IPS-20b (cell line): ENCODE measurements around the gene ALDH3A2.

Experiments used
- H3K27ac ChIP-seq: one replicate; pipeline ENCODE4 v1.5.1; 2013; ENCODE audit warnings: low read length
- H3K27me3 ChIP-seq: 2 replicates; pipeline ENCODE4 v1.6.1; 2013; ENCODE audit warnings: mild to moderate bottlenecking, low read length, inconsistent platforms; ENCODE audit not compliant: insufficient read depth
- H3K36me3 ChIP-seq: 2 replicates; pipeline ENCODE4 v1.6.1; 2013; ENCODE audit warnings: low read depth, mild to moderate bottlenecking, inconsistent platforms, low read length, moderate library complexity; ENCODE audit not compliant: insufficient read depth
- H3K4me1 ChIP-seq: 2 replicates; pipeline ENCODE4 v1.6.1; 2013; ENCODE audit warnings: mild to moderate bottlenecking, control low read depth, inconsistent platforms, low read length, moderate library complexity; ENCODE audit not compliant: insufficient read depth
- H3K4me3 ChIP-seq: 2 replicates; pipeline ENCODE4 v1.5.1; 2013; ENCODE audit warnings: mild to moderate bottlenecking, low read length, inconsistent platforms
- H3K9ac ChIP-seq: 2 replicates; pipeline ENCODE4 v1.6.1; 2013; ENCODE audit warnings: low read depth, mild to moderate bottlenecking, inconsistent platforms, low read length, moderate library complexity
- H3K9me3 ChIP-seq: 2 replicates; pipeline ENCODE4 v1.6.1; 2013; ENCODE audit warnings: mild to moderate bottlenecking, low read depth, low read length, inconsistent platforms; ENCODE audit not compliant: insufficient read depth

ALDH3A2 gene

DNA sequence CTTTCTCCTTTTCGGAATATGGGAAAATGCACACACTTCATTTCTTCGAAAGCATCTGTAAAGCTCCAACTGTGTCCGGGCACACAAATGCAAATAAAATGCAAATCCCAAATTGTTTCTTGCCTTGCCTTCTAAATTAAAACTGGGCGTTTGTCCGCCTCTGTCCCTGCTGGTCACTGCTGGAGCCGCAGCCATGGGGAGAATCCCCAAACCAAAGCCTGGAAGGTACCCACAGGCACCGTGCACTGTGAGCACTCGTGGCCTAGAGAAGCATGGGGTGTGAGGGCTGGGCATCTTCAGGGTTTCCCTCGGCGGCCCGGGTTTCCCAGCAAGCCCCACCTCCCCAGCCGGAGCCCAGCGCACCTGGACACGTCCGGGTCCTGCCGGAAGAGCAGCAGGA lies 64.9 kb downstream of the ALDH3A2 start:
- no peaks in the 10 kb centered on the region for H3K36me3 ChIP-seq
- H3K4me3 ChIP-seq, result no peak overlapping the region
- no peaks in the 10 kb centered on the region for H3K9me3 ChIP-seq
- no peak overlapping the region for H3K27ac ChIP-seq
- no peak overlapping the region for H3K9ac ChIP-seq
- peaks cover 3% of the 10 kb centered on the region; the same call in 1 of the 2 replicates for H3K4me1 ChIP-seq
- no peaks in the 10 kb centered on the region for H3K27me3 ChIP-seq

DNA sequence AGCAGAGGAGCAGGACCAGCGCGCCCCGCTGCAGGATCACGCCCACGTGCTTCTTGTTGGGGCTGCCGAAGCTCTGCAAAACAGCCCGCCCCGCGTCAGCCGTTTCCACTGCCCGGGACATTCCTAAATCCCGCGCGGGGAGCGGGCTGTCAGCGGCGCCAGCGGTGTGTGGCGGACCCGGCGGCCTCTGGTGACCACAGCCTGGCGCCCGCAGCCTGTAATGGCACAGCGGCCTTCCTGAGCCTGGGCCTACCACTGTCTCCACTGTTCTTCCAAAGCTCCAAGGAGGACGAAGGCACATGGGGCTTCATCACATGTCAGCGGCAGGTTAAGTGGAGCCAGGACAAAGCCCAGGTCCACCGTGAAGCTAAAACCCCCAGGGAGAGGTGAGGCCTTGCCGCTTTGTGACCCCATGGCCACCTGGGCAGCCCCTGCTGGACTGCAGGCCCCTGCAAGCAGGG lies 65.4 kb downstream of the ALDH3A2 start:
- Histone ChIP-seq H3K4me3 (no peak overlapping the region), H3K9ac (no peak overlapping the region), H3K36me3 (no peaks in the 10 kb centered on the region), H3K27ac (no peak overlapping the region), H3K27me3 (no peaks in the 10 kb centered on the region), H3K4me1 (peaks cover 3% of the 10 kb centered on the region; the same call in 1 of the 2 replicates), H3K9me3 (no peaks in the 10 kb centered on the region)

- Histone ChIP-seq H3K9me3 (no peaks in the 10 kb centered on the region), H3K27ac (no peak overlapping the region), H3K4me3 (no peak overlapping the region), H3K4me1 (peaks cover 3% of the 10 kb centered on the region; the same call in 1 of the 2 replicates), H3K36me3 (no peaks in the 10 kb centered on the region), H3K27me3 (no peaks in the 10 kb centered on the region), H3K9ac (no peak overlapping the region)
Observed at GRCh38 chr17:19714542-19715411, 66.2 kb downstream of the ALDH3A2 start.

DNA sequence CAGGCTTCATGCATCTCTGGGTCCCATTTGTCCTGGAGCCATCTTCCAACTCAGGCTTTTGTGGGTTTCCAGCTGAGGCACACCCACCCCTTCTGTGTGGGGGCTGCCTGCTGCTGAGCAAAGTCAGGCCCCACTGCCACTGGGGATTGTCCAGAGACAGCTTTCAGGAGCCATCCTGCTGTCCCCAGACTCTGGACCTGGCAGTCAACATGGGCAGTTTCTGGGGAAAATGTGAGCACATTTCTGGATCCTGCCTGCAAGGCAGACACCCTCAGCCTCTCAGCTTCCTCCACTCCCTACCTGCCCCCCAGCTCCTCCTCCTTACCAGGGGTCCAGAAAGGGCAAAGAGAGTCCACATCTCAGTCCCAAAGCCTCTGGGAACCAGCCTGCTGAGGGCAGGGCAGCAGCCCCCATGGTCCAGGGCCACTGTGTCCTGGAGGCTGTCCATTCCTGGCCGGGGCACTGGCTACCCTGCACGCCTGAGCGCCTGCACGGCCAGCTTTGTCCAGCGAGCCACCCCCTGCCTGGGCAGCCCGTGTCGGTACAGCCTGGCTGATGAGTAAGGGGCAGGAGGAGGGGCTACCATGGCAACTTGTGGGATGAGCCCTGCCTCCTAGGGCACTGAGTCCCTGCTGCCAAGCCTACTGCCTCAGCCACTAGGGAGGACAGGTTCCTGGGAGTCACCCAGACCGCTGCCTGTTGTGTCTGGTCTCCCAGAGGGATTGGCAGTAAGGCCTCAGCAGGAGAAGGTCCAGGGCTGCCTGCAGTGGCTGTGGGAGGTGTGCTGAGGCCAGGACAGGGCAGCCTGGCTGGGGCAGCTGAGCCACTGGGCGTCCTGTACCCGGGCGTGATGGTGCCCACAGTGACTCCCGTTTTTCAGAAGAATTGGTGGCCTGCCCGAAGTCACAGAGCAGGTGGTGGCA lies 67.8 kb downstream of the ALDH3A2 start, which contains the start of gene SLC47A2:
SLC47A2 (minus strand) TSS at position 477 of the 923 bp plus-strand sequence; CDS start at position 448, 29 bp downstream.
- no peak within 1 kb of the TSS for H3K27ac ChIP-seq

GRCh38 chr17:19717031-19717360 lies 68.4 kb downstream of the ALDH3A2 start:
- H3K27me3 ChIP-seq, result no peaks in the 10 kb centered on the region
- H3K36me3 ChIP-seq, result no peaks in the 10 kb centered on the region
- H3K9ac ChIP-seq, result no peak overlapping the region
- no peak overlapping the region for H3K4me3 ChIP-seq
- H3K4me1 ChIP-seq, result peaks cover 3% of the 10 kb centered on the region; the same call in 1 of the 2 replicates
- no peak overlapping the region for H3K27ac ChIP-seq
- no peaks in the 10 kb centered on the region for H3K9me3 ChIP-seq

More for the DNA sequence above, 67.8 kb downstream of the ALDH3A2 start, which contains the start of gene SLC47A2:
- Histone ChIP-seq H3K4me1 (peaks cover 3% of the 10 kb centered on the region; the same call in 1 of the 2 replicates), H3K4me3 (no peak within 1 kb of the TSS), H3K9me3 (no peaks in the 10 kb centered on the region), H3K27me3 (no peaks in the 10 kb centered on the region), H3K36me3 (no peaks in the 10 kb centered on the region), H3K9ac (no peak within 1 kb of the TSS)

- Histone ChIP-seq H3K27ac (no peak overlapping the region), H3K4me3 (no peak overlapping the region), H3K9me3 (no peaks in the 10 kb centered on the region), H3K4me1 (peaks cover 3% of the 10 kb centered on the region; the same call in 1 of the 2 replicates), H3K27me3 (no peaks in the 10 kb centered on the region), H3K9ac (no peak overlapping the region), H3K36me3 (no peaks in the 10 kb centered on the region)
Observed at GRCh38 chr17:19717411-19717908, 68.9 kb downstream of the ALDH3A2 start.

DNA sequence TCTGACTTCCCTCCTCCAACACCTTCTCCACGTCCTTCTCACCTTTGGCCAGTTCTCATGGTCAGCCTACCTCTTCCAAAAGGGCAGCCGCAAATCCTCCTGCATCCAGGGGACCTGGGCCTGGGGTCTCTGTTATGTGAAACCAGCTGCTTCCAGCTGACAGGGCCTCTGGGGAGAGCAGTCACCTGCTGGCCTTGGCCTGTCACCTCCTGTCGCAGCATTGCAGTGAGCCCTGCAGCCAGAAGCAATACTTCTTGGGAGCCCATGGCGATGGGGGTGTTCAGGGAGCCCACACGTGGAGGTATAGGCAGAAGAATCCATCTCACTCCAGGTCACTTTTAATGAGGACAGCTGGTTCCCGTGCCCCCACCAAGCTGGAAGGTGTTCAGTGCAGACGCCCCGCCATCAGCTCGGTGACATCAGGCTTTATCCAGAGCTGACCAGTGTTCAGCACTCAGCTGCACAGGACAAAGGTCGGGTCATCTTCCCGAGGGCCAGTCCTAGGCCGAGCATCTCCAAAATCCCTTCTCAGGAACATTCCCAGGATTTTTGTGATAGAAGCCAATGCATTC lies 69.6 kb downstream of the ALDH3A2 start:
- Histone ChIP-seq H3K27me3 (no peaks in the 10 kb centered on the region), H3K4me1 (peaks cover 3% of the 10 kb centered on the region; the same call in 1 of the 2 replicates), H3K4me3 (no peak overlapping the region), H3K9me3 (no peaks in the 10 kb centered on the region), H3K9ac (no peak overlapping the region), H3K27ac (no peak overlapping the region), H3K36me3 (no peaks in the 10 kb centered on the region)

GRCh38 chr17:19718613-19719354 lies 70.2 kb downstream of the ALDH3A2 start:
- Histone ChIP-seq H3K4me3 (no peak overlapping the region), H3K27ac (no peak overlapping the region), H3K36me3 (no peaks in the 10 kb centered on the region), H3K9ac (no peak overlapping the region), H3K27me3 (no peaks in the 10 kb centered on the region), H3K4me1 (peaks cover 3% of the 10 kb centered on the region; the same call in 1 of the 2 replicates), H3K9me3 (no peaks in the 10 kb centered on the region)

- no peaks in the 10 kb centered on the region for H3K27me3 ChIP-seq
- H3K9me3 ChIP-seq, result no peaks in the 10 kb centered on the region
- peaks cover 3% of the 10 kb centered on the region; the same call in 1 of the 2 replicates for H3K4me1 ChIP-seq
- H3K9ac ChIP-seq, result no peak overlapping the region
- no peak overlapping the region for H3K27ac ChIP-seq
- no peak overlapping the region for H3K4me3 ChIP-seq
- no peaks in the 10 kb centered on the region for H3K36me3 ChIP-seq
Observed at GRCh38 chr17:19719355-19720209, 71.0 kb downstream of the ALDH3A2 start.

DNA sequence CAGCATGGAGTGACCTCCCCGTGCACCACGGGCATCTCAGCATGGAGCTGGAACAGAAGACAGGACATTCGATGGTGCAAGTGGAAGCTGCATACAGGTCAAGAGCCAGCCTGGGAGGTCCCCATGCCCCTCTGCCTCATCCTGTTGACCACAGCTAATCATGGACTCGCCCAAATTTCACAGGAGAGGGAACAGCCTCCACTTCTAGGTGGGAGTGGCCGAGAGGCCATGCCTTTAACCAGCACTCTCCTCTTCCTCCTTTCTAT lies 71.6 kb downstream of the ALDH3A2 start:
- Histone ChIP-seq H3K4me3 (no peak overlapping the region), H3K27me3 (no peaks in the 10 kb centered on the region), H3K27ac (no peak overlapping the region), H3K9me3 (no peaks in the 10 kb centered on the region), H3K36me3 (no peaks in the 10 kb centered on the region), H3K4me1 (peaks cover 3% of the 10 kb centered on the region; the same call in 1 of the 2 replicates), H3K9ac (no peak overlapping the region)
